PC-9 (cell line): Measurements from ENCODE around the gene HCST.

ENCODE experiments used
- CTCF ChIP-seq: fragments of 200-600 bp; sonication (generic); conservative IDR thresholded peaks from 2 replicates; pipeline ENCODE4 v1.6.1; 2017; ENCODE audit warnings: mixed run types, antibody characterized with exemption, mild to moderate bottlenecking, moderate library complexity
- EZH2 ChIP-seq: fragments of 200-600 bp; sonication (generic); IDR thresholded peaks from 2 replicates; pipeline ENCODE4 v1.8.0; 2017; ENCODE audit warnings: antibody characterized with exemption, low read depth

- TF ChIP-seq CTCF (no peak), EZH2 (no peak)
Measured at GRCh38 chr19:35897706-35898451, 4.5 kb upstream of the HCST start.
